Adrenal gland (tissue), 5 donors: ENCODE results near the gene ELP5.
A peak's percentile ranks its signal among the peaks of the same experiment; 100 is the strongest.

Experiments
- POLR2A ChIP-seq, 2 donors: fragments of 450-650 bp; IDR thresholded peaks; one replicate each; pipeline ENCODE4 v1.6.1; 2017; ENCODE audit warnings: antibody characterized with exemption in 2 of 2, mild to moderate bottlenecking in 2 of 2, moderate library complexity in 1 of 2
- TF ChIP-seq, protein P1 (sequence below), 6 experiments: fragments of 450-650 bp in 4 of 6; fragments of 200-600 bp in 2 of 6; sonication (generic) in 1 of 6; IDR thresholded peaks; 1 replicate in 5 of 6; 2 replicates in 1 of 6; pipeline versions ENCODE4 v1.5.1 to v1.8.0; 2016 to 2021; ENCODE audit warnings: antibody characterized with exemption in 6 of 6, mild to moderate bottlenecking in 2 of 6, moderate library complexity in 1 of 6
- donor health status: DM: no; HTN: no; CAD: no.

DNA sequence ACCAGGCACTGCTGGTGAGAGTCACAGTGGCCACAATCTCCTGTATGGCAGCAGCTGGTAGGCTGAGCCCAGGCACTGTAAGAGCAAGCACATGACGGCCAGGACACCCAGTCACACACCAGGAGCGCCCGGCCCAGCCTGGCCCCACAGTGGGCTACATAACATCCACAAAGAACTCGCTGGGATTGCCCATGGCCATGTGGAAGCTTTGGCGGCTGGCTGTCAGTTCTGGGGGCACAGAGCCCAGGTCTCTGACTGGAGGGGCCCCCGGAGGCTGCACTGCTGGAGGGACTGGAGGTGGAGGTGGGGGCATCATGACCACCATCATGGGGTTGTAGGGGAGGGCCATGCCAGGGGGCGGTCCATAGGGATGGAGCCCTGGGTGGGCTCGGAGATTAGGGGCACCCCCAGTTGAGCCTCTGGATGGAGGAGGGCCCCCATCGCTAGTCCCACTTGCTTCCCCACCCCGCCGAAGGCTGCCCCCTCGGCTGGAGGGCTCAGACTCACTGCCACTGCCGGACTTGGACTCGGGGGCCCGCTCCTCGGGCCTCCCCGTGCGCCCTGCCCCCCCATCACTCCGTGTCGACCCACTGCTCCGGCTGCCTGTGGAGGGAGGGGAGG lies 26.2 kb upstream of the ELP5 start:
- TF ChIP-seq, protein P1, sequence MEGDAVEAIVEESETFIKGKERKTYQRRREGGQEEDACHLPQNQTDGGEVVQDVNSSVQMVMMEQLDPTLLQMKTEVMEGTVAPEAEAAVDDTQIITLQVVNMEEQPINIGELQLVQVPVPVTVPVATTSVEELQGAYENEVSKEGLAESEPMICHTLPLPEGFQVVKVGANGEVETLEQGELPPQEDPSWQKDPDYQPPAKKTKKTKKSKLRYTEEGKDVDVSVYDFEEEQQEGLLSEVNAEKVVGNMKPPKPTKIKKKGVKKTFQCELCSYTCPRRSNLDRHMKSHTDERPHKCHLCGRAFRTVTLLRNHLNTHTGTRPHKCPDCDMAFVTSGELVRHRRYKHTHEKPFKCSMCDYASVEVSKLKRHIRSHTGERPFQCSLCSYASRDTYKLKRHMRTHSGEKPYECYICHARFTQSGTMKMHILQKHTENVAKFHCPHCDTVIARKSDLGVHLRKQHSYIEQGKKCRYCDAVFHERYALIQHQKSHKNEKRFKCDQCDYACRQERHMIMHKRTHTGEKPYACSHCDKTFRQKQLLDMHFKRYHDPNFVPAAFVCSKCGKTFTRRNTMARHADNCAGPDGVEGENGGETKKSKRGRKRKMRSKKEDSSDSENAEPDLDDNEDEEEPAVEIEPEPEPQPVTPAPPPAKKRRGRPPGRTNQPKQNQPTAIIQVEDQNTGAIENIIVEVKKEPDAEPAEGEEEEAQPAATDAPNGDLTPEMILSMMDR (IDR thresholded peaks at IDR 0.05), result no peak
- TF ChIP-seq POLR2A (IDR thresholded peaks at IDR 0.05), result peak in 1 of 2 donors; percentile 12
